ENCODE measurements around the gene CCDC179. TPM values are rescaled to one million over a fixed set of nuclear protein-coding genes. Genes with fewer than 3 reads are reported as not detected.

Gene CCDC179
- total RNA-seq, 1 experiment from 2014 or later, result not detected

DNA sequence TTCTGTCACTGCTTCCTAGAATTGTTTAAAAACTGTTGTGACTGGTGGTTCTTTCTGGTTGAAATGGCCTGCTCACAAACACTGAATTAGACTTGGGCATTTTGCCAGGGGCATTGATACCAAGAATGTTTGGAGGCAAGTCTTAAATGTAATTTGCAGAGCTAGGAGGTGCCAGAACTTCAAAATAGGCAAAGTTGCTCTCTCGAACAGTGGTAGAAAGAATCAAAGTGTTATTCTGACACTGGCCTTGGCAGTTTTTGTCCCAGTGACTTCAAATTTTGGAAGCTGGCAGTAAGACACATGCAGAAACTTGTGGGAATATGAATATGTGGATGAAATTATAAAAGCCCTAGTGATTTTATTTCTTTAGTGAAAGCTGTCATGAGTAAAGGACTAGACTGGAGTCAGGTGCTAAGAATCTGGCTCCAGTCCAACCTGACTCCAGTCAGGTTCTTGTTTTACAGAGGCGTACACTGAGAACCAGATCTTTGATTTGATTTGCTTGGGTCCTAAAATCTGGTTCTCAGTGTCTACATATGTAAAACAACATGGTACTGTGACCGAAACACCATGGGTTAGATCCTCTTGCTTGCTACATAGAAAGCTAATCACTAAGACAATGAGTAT, 51.6 kb downstream of the CCDC179 start:
- H2BK5ac ChIP-seq (ENCODE audit: insufficient read length, low read length), result no peak overlapping the region
- H3K4me2 ChIP-seq (ENCODE audit: insufficient read depth, insufficient read length, low read length), result no peak overlapping the region
- H2BK12ac ChIP-seq (ENCODE audit: insufficient read length, low read depth, low read length), result no peak overlapping the region
- no CpG with 5 or more reads among the region's 3 CpGs for WGBS (ENCODE audit: extremely low coverage, insufficient read length, low lambda C conversion rate)
- H4K8ac ChIP-seq (replicated peaks; ENCODE audit: insufficient read length, low read depth, low read length), result no peak overlapping the region
- no peak overlapping the region for H3T11ph ChIP-seq (ENCODE audit: low read length)
- H3K23me2 ChIP-seq (ENCODE audit: insufficient read length, low read depth, low read length, poor library complexity, severe bottlenecking), result no peaks in the 10 kb centered on the region
- no peak overlapping the region for H3K23ac ChIP-seq (ENCODE audit: insufficient read length, low read depth, low read length)
- H3K9me3 Mint-ChIP-seq, result peaks cover 9 to 11% of the 10 kb centered on the region in 2 experiments; a peak in 4 of 5 replicates
- no peaks in the 10 kb centered on the region for H3K27me3 ChIP-seq (ENCODE audit: insufficient read depth, low read length)
- no peaks in the 10 kb centered on the region for H3K79me1 ChIP-seq (ENCODE audit: insufficient read depth, low read depth, low read length, poor library complexity, severe bottlenecking)
- no peak for DNase-seq
- no peaks in the 10 kb centered on the region for H4K20me1 ChIP-seq (ENCODE audit: control insufficient read depth, insufficient read depth, insufficient read length)
- no peak overlapping the region for H3K14ac ChIP-seq (ENCODE audit: insufficient read depth, low read length)
- no peak overlapping the region for H3K56ac ChIP-seq (ENCODE audit: insufficient read length, low read depth, low read length)
- TF ChIP-seq, protein P1, sequence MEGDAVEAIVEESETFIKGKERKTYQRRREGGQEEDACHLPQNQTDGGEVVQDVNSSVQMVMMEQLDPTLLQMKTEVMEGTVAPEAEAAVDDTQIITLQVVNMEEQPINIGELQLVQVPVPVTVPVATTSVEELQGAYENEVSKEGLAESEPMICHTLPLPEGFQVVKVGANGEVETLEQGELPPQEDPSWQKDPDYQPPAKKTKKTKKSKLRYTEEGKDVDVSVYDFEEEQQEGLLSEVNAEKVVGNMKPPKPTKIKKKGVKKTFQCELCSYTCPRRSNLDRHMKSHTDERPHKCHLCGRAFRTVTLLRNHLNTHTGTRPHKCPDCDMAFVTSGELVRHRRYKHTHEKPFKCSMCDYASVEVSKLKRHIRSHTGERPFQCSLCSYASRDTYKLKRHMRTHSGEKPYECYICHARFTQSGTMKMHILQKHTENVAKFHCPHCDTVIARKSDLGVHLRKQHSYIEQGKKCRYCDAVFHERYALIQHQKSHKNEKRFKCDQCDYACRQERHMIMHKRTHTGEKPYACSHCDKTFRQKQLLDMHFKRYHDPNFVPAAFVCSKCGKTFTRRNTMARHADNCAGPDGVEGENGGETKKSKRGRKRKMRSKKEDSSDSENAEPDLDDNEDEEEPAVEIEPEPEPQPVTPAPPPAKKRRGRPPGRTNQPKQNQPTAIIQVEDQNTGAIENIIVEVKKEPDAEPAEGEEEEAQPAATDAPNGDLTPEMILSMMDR (conservative IDR thresholded peaks at IDR 0.05), result no peak
- no peak overlapping the region for H3K27ac ChIP-seq (ENCODE audit: insufficient read length, low read depth, low read length)
- H3K79me2 ChIP-seq (ENCODE audit: insufficient read depth, low read length), result no peaks in the 10 kb centered on the region
- H3K9ac ChIP-seq (ENCODE audit: extremely low read depth, insufficient read length, low read length), result no peak overlapping the region
- no peak overlapping the region for H3K18ac ChIP-seq (ENCODE audit: insufficient read length, low read depth, low read length)
- H3K4me1 ChIP-seq (ENCODE audit: insufficient read depth, low read length), result no peaks in the 10 kb centered on the region; the same call in 1 of the 2 replicates
- no peak overlapping the region for H3K27ac Mint-ChIP-seq
- H3K27me3 Mint-ChIP-seq (ENCODE audit: low read depth), result no peaks in the 10 kb centered on the region
- H2AFZ ChIP-seq (ENCODE audit: low read length), result no peak overlapping the region
- H3K9me3 ChIP-seq (ENCODE audit: control insufficient read depth, low read depth, low read length), result peaks cover 5% of the 10 kb centered on the region
- no peak overlapping the region for H4K5ac ChIP-seq (ENCODE audit: insufficient read length, low read depth, low read length)
- H2AK5ac ChIP-seq (ENCODE audit: insufficient read length, low read length), result no peak overlapping the region
- H3K4ac ChIP-seq (ENCODE audit: low read depth, low read length), result no peak overlapping the region
- no peak overlapping the region for H3K4me3 Mint-ChIP-seq
- no peak overlapping the region for H4K91ac ChIP-seq (ENCODE audit: insufficient read length, low read depth, low read length)
- no peak overlapping the region for H2BK15ac ChIP-seq (ENCODE audit: low read depth, low read length)
- peaks cover 5% of the 10 kb centered on the region in 2 experiments for H3K4me1 Mint-ChIP-seq
- no peak overlapping the region for H2BK20ac ChIP-seq (ENCODE audit: low read depth, low read length, poor library complexity, severe bottlenecking)
- peaks cover 4 to 5% (median 4%) of the 10 kb centered on the region in 3 experiments; a peak in 6 of 7 replicates for H3K36me3 Mint-ChIP-seq (ENCODE audit: insufficient read depth in 1 of 3, low read depth in 3 of 3)
- no peak overlapping the region for H2BK120ac ChIP-seq (ENCODE audit: low read depth, low read length, poor library complexity, severe bottlenecking)
